Mucosa of rectum (tissue), 2 donors: ENCODE measurements around the gene NLRP13.

Experiments used
- H3K27ac ChIP-seq, 2 donors: one replicate each; pipeline ENCODE4 v1.7.0; 2013; ENCODE audit warnings: inconsistent platforms in 2 of 2, low read depth in 2 of 2, low read length in 2 of 2
- H3K27me3 ChIP-seq, 2 donors: one replicate each; pipeline ENCODE4 v1.7.0; 2013; ENCODE audit warnings: low read length in 2 of 2; ENCODE audit not compliant: control insufficient read depth in 2 of 2, insufficient read depth in 2 of 2
- H3K36me3 ChIP-seq, 2 donors: one replicate each; pipeline ENCODE4 v1.7.0; 2013; ENCODE audit warnings: low read length in 2 of 2; ENCODE audit not compliant: control insufficient read depth in 2 of 2, insufficient read depth in 2 of 2
- H3K4me1 ChIP-seq, 2 donors: one replicate each; pipeline ENCODE4 v1.7.0; 2013; ENCODE audit warnings: low read length in 2 of 2, mild to moderate bottlenecking in 1 of 2; ENCODE audit not compliant: control insufficient read depth in 2 of 2, insufficient read depth in 2 of 2
- H3K4me3 ChIP-seq, 2 donors: one replicate each; pipeline ENCODE4 v1.7.0; 2013; ENCODE audit warnings: low read length in 2 of 2
- H3K9ac ChIP-seq, 2 donors: one replicate each; pipeline ENCODE4 v1.7.0; 2013; ENCODE audit warnings: low read length in 2 of 2, low read depth in 1 of 2, mild to moderate bottlenecking in 1 of 2
- H3K9me3 ChIP-seq, 2 donors: one replicate each; pipeline ENCODE4 v1.7.0; 2013; ENCODE audit warnings: low read length in 2 of 2; ENCODE audit not compliant: control insufficient read depth in 2 of 2
- donor health status: healthy.
- donor health status: Normal muscosa, but diverticular disease.

Gene NLRP13

GRCh38 chr19:55902080-55902751 is 29.9 kb downstream of the NLRP13 start:
- H3K9me3 ChIP-seq = no peaks in the 10 kb centered on the region
- no peak overlapping the region for H3K9ac ChIP-seq
- H3K4me1 ChIP-seq = no peaks in the 10 kb centered on the region
- no peak overlapping the region for H3K4me3 ChIP-seq
- H3K27me3 ChIP-seq = no peaks in the 10 kb centered on the region
- H3K27ac ChIP-seq = no peak overlapping the region
- no peaks in the 10 kb centered on the region for H3K36me3 ChIP-seq

- Histone ChIP-seq H3K9ac (no peak overlapping the region), H3K27me3 (no peaks in the 10 kb centered on the region), H3K36me3 (no peaks in the 10 kb centered on the region), H3K9me3 (no peaks in the 10 kb centered on the region), H3K4me1 (no peaks in the 10 kb centered on the region), H3K27ac (no peak overlapping the region), H3K4me3 (no peak overlapping the region)
Observed at GRCh38 chr19:55901369-55902079, 30.6 kb downstream of the NLRP13 start.

DNA sequence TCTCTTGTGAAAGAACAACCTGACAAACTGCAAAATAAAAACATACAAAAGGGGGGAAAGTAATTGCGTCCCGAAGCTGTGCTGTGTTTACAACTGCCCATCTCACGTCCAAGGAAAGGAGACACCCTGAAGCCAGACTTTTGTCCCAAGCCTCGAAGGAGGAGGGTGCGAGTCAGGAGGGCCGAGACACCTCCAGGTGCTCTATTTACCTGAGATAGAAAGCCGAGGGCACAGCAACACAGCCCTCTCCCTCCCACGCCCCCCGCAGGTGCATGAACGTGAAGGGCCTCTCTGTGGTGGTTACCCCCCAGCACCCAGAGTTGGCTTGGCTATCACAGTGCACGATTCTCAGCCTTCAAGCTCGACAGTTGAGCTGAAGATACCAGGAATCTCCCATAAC is 33.2 kb downstream of the NLRP13 start:
- Histone ChIP-seq H3K27me3 (no peaks in the 10 kb centered on the region), H3K27ac (no peak overlapping the region), H3K9ac (no peak overlapping the region), H3K4me1 (no peaks in the 10 kb centered on the region), H3K36me3 (no peaks in the 10 kb centered on the region), H3K4me3 (no peak overlapping the region), H3K9me3 (no peaks in the 10 kb centered on the region)

DNA sequence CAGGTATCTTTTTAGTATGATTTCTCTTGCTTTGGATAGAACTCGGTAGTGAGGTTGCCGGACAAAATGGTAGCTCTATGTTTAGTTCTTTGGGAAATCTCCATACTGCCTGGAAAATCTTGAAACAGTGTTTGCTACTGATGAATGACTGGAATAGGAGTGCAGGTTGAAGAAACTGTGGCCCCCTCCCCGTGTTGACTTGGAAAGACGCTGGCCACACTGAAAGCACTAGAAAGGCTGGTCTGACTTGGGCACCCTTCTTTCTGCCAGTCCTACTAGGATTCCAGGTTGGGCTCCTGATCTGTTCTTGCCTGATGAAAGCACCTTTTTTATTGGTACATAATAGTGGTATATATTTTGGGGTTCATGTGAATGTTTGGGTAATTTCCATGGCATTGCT is 49.5 kb downstream of the NLRP13 start:
- no peaks in the 10 kb centered on the region for H3K9me3 ChIP-seq
- H3K9ac ChIP-seq = no peak overlapping the region
- no peaks in the 10 kb centered on the region for H3K36me3 ChIP-seq
- H3K27me3 ChIP-seq = no peaks in the 10 kb centered on the region
- no peaks in the 10 kb centered on the region for H3K4me1 ChIP-seq
- H3K4me3 ChIP-seq = no peak overlapping the region
- no peak overlapping the region for H3K27ac ChIP-seq

GRCh38 chr19:55877211-55877610 is 54.9 kb downstream of the NLRP13 start:
- H3K9me3 ChIP-seq = no peaks in the 10 kb centered on the region
- no peaks in the 10 kb centered on the region for H3K36me3 ChIP-seq
- H3K4me1 ChIP-seq = no peaks in the 10 kb centered on the region
- no peak overlapping the region for H3K27ac ChIP-seq
- H3K9ac ChIP-seq = no peak overlapping the region
- no peaks in the 10 kb centered on the region for H3K27me3 ChIP-seq
- no peak overlapping the region for H3K4me3 ChIP-seq

DNA sequence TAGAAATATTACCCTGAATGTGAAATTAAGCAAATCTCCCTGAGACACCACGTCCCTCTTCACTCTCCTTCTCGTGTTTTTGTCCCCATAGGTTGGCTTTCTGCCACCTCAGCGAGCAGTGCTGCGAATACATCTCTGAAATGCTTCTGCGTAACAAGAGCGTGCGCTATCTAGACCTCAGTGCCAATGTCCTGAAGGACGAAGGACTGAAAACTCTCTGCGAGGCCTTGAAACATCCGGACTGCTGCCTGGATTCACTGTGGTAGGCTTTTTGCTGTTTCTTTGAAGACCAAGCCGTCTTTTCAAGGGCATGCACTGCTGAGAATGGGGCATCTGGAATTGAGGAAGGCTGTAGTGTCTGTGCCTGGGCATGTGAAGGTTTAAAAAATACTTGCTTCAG is 61.4 kb downstream of the NLRP13 start:
- Histone ChIP-seq H3K27ac (no peak overlapping the region), H3K9me3 (no peaks in the 10 kb centered on the region), H3K36me3 (no peaks in the 10 kb centered on the region), H3K9ac (no peak overlapping the region), H3K4me3 (no peak overlapping the region), H3K27me3 (no peaks in the 10 kb centered on the region), H3K4me1 (no peaks in the 10 kb centered on the region)

DNA sequence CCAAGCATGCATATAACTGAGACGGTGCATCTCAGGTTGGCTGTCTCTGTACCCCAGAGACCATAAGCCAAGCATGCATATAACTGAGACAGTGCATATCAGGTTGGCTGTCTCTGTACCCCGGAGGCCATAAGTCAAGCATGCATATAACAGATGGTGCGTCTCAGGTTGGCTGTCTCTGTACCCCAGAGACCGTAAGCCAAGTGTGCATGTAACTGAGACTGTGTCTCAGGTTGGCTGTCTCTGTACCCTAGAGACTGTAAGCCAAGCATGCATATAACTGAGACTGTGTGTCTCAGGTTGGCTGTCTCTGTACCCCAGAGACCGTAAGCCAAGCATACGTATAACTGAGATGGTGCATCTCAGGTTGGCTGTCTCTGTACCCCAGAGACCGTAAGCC is 65.0 kb downstream of the NLRP13 start:
- H3K9me3 ChIP-seq = no peaks in the 10 kb centered on the region
- H3K4me1 ChIP-seq = no peaks in the 10 kb centered on the region
- H3K4me3 ChIP-seq = no peak overlapping the region
- H3K36me3 ChIP-seq = no peaks in the 10 kb centered on the region
- no peak overlapping the region for H3K9ac ChIP-seq
- H3K27ac ChIP-seq = no peak overlapping the region
- no peaks in the 10 kb centered on the region for H3K27me3 ChIP-seq

GRCh38 chr19:55866521-55866920 is 65.6 kb downstream of the NLRP13 start:
- no peaks in the 10 kb centered on the region for H3K9me3 ChIP-seq
- H3K27me3 ChIP-seq = no peaks in the 10 kb centered on the region
- H3K36me3 ChIP-seq = no peaks in the 10 kb centered on the region
- H3K9ac ChIP-seq = no peak overlapping the region
- no peaks in the 10 kb centered on the region for H3K4me1 ChIP-seq
- no peak overlapping the region for H3K4me3 ChIP-seq
- H3K27ac ChIP-seq = no peak overlapping the region

GRCh38 chr19:55858969-55859368 is 73.2 kb downstream of the NLRP13 start:
- H3K27me3 ChIP-seq = no peaks in the 10 kb centered on the region
- H3K4me1 ChIP-seq = no peaks in the 10 kb centered on the region
- no peak overlapping the region for H3K9ac ChIP-seq
- H3K36me3 ChIP-seq = no peaks in the 10 kb centered on the region
- H3K9me3 ChIP-seq = no peaks in the 10 kb centered on the region
- H3K27ac ChIP-seq = no peak overlapping the region
- H3K4me3 ChIP-seq = no peak overlapping the region

- no peaks in the 10 kb centered on the region for H3K36me3 ChIP-seq
- no peaks in the 10 kb centered on the region for H3K9me3 ChIP-seq
- H3K9ac ChIP-seq = no peak overlapping the region
- no peaks in the 10 kb centered on the region for H3K4me1 ChIP-seq
- H3K27ac ChIP-seq = no peak overlapping the region
- H3K4me3 ChIP-seq = no peak overlapping the region
- H3K27me3 ChIP-seq = no peaks in the 10 kb centered on the region
Observed at GRCh38 chr19:55858401-55858800, 73.7 kb downstream of the NLRP13 start.
